Activated CD4-positive, alpha-beta T cell treated with anti-CD3 and anti-CD28 coated beads, Interleukin-2, amount 50 U/mL, for 48 hours (primary cell): ENCODE measurements around the gene SGSM1.

Source experiments
- DNase-seq, 2 experiments: peaks; one replicate each; pipeline ENCODE4 v3.0.0-alpha.2; 2020

Gene SGSM1

DNA sequence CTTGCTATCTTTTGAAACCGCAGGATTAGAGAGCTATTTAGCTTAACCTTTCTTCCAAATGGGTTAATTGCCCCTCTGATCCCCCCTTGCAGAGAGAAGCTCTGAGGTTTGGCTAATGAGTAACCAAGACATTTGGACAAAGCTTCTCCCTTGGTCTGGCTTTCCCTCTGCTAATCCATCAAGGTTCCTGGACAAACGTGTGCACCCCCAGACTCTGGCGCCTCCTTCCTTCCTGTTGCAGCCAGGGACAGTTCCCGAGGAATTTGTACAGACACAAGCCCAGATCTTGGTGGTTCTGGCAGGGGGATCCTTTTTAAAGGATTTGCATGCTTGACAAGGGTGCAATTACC lies 148.1 kb downstream of the SGSM1 start:
- no peak for DNase-seq

DNA sequence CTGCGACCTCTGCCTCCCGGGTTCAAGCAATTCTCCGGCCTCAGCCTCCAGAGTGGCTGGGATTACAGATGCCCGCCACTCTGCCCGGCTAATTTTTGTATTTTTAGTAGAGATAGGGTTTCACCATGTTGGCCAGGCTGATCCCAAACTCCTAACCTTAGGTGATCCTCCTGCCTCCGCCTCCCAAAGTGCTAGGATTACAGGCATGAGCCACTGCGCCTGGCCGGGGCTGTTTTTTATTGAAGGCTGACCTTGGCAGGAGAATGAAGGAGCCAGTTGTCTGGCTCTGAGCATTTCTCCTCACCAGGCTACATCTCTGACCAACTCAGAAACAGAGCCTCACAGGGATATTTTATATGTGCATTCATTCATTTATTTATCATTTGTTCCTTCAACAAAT lies 148.8 kb downstream of the SGSM1 start:
- no peak for DNase-seq

- no peak for DNase-seq
Measured at GRCh38 chr22:24957043-24957442, 151.0 kb downstream of the SGSM1 start.

GRCh38 chr22:24961217-24961844 lies 155.3 kb downstream of the SGSM1 start:
- DNase-seq = no peak

DNA sequence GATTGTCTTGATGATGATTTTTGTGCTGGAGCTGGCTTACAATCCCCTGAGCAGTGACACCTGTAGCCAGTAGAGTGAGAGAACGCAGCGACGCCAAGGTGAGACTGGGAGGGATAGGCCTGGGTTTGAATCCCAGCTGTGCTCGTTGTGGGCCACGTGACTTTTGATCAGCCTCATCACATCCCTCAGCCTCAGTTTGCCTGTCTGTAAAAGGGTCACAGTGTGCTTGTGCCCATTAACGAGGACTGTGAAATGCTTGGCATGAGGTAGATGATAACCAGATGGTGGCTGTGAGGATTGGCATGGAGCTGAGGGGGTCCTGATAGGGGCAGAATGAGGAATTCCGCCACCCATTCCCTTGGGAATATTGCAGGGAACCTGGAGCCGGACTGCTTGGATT lies 156.1 kb downstream of the SGSM1 start:
- no peak for DNase-seq

DNA sequence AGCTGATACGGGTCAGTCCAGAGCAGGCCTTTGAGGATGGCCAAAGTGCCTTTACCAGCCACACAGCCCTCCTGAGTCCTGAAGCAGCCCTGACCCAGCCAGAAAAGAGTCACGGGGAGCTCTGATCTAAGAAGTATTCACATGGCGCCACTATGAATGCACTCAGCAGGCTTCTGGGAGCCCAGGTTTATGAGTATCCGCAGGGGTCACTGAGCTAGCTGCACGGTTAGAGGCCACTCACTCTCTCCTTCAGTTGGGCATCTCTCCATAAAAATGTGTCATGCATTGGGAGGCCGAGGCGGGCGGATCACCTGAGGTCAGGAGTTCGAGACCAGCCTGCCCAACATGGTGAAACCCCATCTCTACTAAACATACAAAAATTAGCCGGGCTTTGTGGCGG lies 156.8 kb downstream of the SGSM1 start:
- DNase-seq = no peak

GRCh38 chr22:24964441-24964840 lies 158.4 kb downstream of the SGSM1 start:
- DNase-seq = no peak

- no peak for DNase-seq
Measured at GRCh38 chr22:24965822-24966626, 160.0 kb downstream of the SGSM1 start.

GRCh38 chr22:24968066-24968561 lies 162.1 kb downstream of the SGSM1 start:
- no peak for DNase-seq

- DNase-seq = no peak
Measured at GRCh38 chr22:24969560-24970301, 163.7 kb downstream of the SGSM1 start.

- no peak for DNase-seq
Measured at GRCh38 chr22:24972369-24972768, 166.4 kb downstream of the SGSM1 start.

GRCh38 chr22:24973872-24974271 lies 167.9 kb downstream of the SGSM1 start:
- no peak for DNase-seq

DNA sequence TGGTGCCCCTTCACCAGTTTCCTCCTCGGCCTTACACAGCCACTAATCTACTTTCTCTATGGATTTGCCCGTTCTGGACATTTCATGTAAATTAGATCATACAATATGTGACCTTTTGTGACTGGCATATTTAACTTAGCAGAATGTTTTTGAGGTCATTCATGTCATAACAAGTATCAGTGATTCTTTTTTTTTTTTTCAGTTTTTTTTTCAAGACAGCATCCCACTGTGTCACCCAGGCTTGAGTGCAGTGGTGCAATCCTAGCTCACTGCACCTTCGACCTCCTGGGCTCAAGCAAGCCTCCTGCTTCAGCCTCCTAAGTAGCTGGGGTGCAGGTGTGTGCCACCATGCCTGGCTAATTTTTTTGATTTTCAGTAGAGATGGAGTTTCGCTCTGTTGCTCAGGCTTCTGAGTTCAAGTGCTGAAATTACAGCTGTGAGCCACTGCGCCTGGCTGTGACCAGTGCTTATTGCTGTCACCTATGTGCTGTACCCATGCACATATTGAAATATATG lies 169.2 kb downstream of the SGSM1 start:
- DNase-seq = no peak

- no peak for DNase-seq
Measured at GRCh38 chr22:24975813-24976341, 169.9 kb downstream of the SGSM1 start.

- DNase-seq = no peak
Measured at GRCh38 chr22:24976442-24977218, 170.6 kb downstream of the SGSM1 start.
